Progenitor cell of endocrine pancreas (in vitro differentiated cells): ENCODE measurements around the gene AGPAT1. TPM values are rescaled to one million over a fixed set of nuclear protein-coding genes. Genes with fewer than 3 reads are reported as not detected.

Experiments
- DNase-seq: peaks from one replicate; pipeline ENCODE4 v3.0.0; 2021; ENCODE audit warnings: low spot score; ENCODE audit not compliant: unreplicated experiment
- H3K27ac Mint-ChIP-seq: 2 replicates; pipeline ENCODE4 v1.8.0; 2021; ENCODE audit warnings: mild to moderate bottlenecking, moderate library complexity, mixed read lengths
- H3K27me3 Mint-ChIP-seq: 2 replicates; pipeline ENCODE4 v1.8.0; 2021; ENCODE audit warnings: mixed read lengths
- H3K36me3 Mint-ChIP-seq: 2 replicates; pipeline ENCODE4 v1.8.0; 2022; ENCODE audit warnings: mixed read lengths; ENCODE audit not compliant: insufficient read depth
- H3K4me1 Mint-ChIP-seq: 2 replicates; pipeline ENCODE4 v1.8.0; 2021; ENCODE audit warnings: low read depth, mixed read lengths
- H3K4me3 Mint-ChIP-seq: 2 replicates; pipeline ENCODE4 v1.8.0; 2021; ENCODE audit warnings: low read depth, mild to moderate bottlenecking, moderate library complexity, mixed read lengths
- H3K9me3 Mint-ChIP-seq: 2 replicates; pipeline ENCODE4 v1.8.0; 2021; ENCODE audit warnings: low read depth, mixed read lengths
- total RNA-seq: library from RNA; stranded (reverse); gene quantifications from 2 replicates; pipeline ENCODE4 v1.2.1, GENCODE V29; 2021
- TF ChIP-seq, protein P1 (sequence below): fragments of 200-600 bp; sonication (generic); IDR thresholded peaks from one replicate; pipeline ENCODE4 v1.5.0; 2021; ENCODE audit warnings: antibody characterized with exemption, mild to moderate bottlenecking; ENCODE audit not compliant: unreplicated experiment

The AGPAT1 gene
- total RNA-seq, 1 donor from 2014 or later = 102 TPM

DNA sequence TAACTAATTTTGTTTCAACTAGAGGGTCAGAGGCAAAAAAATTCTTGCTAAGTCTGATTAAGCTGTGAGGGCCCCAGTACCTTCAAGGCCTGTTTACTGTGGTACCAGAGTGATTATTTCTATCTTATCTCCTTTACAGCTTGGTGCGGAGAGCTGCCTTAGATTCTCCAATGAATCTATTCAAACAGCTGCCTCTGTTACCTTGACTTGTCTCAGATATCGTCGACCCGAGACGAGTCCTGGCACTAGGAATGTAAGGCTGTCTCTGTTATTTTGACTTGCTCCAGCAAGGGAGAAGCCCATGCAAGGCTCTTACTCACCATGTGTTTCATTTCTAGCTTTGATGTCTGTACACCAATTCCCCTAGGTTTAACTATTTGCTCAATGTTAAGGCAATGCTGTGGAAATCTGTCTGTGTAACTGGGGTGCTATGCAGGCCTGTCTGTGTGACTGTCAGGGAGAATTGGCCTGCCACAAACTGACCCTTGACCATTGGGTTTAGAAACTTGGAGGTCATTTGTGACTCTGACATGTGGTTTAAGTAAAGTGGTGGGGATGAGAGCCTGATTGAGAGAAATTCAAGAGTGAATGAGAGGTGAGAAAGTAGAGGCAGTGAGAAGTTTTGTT lies 35.4 kb downstream of the AGPAT1 start:
- no peaks in the 10 kb centered on the region for H3K27me3 Mint-ChIP-seq
- no peaks in the 10 kb centered on the region for H3K9me3 Mint-ChIP-seq
- H3K4me3 Mint-ChIP-seq = no peak overlapping the region
- TF ChIP-seq, protein P1, sequence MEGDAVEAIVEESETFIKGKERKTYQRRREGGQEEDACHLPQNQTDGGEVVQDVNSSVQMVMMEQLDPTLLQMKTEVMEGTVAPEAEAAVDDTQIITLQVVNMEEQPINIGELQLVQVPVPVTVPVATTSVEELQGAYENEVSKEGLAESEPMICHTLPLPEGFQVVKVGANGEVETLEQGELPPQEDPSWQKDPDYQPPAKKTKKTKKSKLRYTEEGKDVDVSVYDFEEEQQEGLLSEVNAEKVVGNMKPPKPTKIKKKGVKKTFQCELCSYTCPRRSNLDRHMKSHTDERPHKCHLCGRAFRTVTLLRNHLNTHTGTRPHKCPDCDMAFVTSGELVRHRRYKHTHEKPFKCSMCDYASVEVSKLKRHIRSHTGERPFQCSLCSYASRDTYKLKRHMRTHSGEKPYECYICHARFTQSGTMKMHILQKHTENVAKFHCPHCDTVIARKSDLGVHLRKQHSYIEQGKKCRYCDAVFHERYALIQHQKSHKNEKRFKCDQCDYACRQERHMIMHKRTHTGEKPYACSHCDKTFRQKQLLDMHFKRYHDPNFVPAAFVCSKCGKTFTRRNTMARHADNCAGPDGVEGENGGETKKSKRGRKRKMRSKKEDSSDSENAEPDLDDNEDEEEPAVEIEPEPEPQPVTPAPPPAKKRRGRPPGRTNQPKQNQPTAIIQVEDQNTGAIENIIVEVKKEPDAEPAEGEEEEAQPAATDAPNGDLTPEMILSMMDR = no peak
- H3K4me1 Mint-ChIP-seq = peaks cover 8% of the 10 kb centered on the region
- no peak overlapping the region for H3K27ac Mint-ChIP-seq
- H3K36me3 Mint-ChIP-seq = no peaks in the 10 kb centered on the region
- no peak for DNase-seq

DNA sequence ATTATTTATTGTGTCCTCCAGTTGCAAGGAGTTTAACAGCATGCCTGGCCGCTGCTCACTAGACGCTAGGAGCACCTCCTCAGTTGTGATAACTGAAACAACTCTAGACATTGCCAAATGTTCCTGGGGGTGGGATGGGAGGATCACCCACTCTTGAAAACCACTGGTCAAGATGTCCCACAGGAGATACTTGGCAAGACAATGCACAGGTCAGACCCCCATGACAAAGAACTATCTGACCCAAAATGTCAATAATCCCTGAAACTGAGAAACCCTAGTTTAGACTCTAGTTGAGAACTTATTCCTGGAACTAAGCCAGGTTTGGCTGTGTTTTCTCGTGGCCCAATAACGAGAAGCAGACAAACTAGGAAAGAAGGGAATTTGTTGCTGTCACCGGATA lies 36.3 kb downstream of the AGPAT1 start:
- DNase-seq = no peak
- Mint-ChIP-seq H3K27me3 (peaks cover 3% of the 10 kb centered on the region), H3K4me1 (peaks cover 8% of the 10 kb centered on the region), H3K9me3 (no peaks in the 10 kb centered on the region), H3K36me3 (no peaks in the 10 kb centered on the region), H3K4me3 (no peak overlapping the region), H3K27ac (no peak overlapping the region)
- TF ChIP-seq, protein P1 = no peak

DNA sequence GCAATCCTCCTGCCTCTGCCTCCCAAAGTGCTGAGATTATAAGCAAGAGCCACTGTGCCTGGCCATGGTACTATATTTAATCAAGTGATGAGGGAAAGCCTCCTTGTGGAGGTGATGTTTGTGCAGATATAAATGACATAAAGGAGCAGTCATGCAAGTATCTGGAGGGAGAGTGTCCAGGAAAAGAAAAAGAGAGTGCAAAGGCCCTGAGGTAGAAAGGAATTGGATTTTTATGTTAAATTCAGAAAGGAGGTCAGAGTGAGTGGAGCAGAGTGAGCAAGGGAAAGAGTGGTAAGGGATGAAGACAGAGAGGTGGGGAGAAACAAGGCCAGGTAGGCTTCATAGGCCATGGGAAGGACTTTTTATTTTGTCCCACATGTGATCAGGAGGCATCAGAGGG lies 38.4 kb downstream of the AGPAT1 start:
- no peak overlapping the region for H3K4me3 Mint-ChIP-seq
- H3K9me3 Mint-ChIP-seq = no peaks in the 10 kb centered on the region
- TF ChIP-seq, protein P1 = no peak
- H3K27ac Mint-ChIP-seq = no peak overlapping the region
- H3K4me1 Mint-ChIP-seq = peaks cover 8% of the 10 kb centered on the region
- no peak for DNase-seq
- H3K27me3 Mint-ChIP-seq = peaks cover 6% of the 10 kb centered on the region
- no peaks in the 10 kb centered on the region for H3K36me3 Mint-ChIP-seq

DNA sequence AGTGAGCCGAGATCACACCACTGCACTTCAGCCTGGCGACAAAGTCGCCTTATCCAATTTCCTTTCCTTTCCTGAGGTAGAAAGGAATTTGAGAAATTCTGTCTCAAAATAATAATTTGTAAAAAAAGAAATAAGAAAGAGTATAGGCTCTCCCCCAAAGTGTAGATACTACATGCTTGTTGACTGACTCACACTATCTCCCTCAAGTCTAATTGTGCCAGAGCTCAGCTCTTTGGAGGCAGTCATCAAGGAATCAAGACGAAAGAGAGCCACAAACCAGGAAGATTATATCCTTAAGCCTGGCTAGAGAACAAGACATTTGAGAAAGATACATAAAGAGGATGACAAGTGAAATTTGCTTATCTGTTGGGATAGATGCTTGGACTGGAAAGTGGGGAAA lies 42.1 kb downstream of the AGPAT1 start:
- H3K36me3 Mint-ChIP-seq = no peaks in the 10 kb centered on the region
- TF ChIP-seq, protein P1 = no peak
- no peak for DNase-seq
- no peak overlapping the region for H3K4me3 Mint-ChIP-seq
- H3K4me1 Mint-ChIP-seq = peaks cover 8% of the 10 kb centered on the region
- H3K27me3 Mint-ChIP-seq = peaks cover 6% of the 10 kb centered on the region
- H3K27ac Mint-ChIP-seq = no peak overlapping the region
- no peaks in the 10 kb centered on the region for H3K9me3 Mint-ChIP-seq

DNA sequence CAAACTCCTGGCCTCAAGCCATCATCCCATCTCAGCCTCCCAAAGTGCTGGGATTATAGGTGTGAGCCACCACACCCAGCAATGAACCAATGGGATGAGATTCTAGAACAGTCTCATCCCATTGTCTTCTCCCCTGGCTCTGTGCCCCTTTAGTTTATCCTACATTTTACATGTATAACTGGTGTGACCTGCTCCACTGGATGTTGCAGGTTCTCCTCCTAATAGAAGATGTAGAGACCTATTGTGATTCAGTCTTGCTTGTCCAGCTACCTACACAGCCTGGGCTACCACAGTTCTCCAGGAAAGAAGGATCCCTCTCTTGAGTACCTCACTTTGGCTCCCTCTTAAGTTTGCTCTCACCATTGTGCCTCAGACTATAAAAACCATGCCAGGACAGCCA lies 43.8 kb downstream of the AGPAT1 start:
- Mint-ChIP-seq H3K4me1 (peaks cover 19% of the 10 kb centered on the region), H3K9me3 (no peaks in the 10 kb centered on the region), H3K36me3 (no peaks in the 10 kb centered on the region), H3K4me3 (no peak overlapping the region), H3K27me3 (peaks cover 6% of the 10 kb centered on the region), H3K27ac (no peak overlapping the region)
- TF ChIP-seq, protein P1 = no peak
- DNase-seq = no peak
